ENCODE data around the gene EXOG.

DNA sequence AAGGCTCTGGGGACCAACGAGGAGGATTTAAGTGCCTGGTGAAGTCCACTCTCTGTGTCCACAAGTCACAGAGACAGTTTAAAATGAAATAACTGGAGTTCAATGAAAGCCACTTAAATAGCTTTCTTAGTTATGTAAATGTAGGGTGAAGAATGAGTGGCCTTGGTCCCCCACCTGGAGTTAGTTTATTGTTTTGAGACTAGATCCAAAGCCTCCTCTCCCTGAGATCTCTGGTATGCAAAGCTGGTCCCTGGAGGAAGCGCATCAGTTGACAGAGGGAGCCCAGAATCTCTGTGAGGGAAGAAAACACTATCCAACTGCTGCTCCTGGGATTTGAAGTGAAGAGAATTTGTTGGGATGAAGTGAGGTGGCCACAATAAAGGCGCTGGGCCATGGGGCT, 40.5 kb downstream of the EXOG start:
- TF ChIP-seq, protein P1, sequence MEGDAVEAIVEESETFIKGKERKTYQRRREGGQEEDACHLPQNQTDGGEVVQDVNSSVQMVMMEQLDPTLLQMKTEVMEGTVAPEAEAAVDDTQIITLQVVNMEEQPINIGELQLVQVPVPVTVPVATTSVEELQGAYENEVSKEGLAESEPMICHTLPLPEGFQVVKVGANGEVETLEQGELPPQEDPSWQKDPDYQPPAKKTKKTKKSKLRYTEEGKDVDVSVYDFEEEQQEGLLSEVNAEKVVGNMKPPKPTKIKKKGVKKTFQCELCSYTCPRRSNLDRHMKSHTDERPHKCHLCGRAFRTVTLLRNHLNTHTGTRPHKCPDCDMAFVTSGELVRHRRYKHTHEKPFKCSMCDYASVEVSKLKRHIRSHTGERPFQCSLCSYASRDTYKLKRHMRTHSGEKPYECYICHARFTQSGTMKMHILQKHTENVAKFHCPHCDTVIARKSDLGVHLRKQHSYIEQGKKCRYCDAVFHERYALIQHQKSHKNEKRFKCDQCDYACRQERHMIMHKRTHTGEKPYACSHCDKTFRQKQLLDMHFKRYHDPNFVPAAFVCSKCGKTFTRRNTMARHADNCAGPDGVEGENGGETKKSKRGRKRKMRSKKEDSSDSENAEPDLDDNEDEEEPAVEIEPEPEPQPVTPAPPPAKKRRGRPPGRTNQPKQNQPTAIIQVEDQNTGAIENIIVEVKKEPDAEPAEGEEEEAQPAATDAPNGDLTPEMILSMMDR (conservative IDR thresholded peaks at IDR 0.05 in 1 of 2, IDR thresholded peaks at IDR 0.05 in 1 of 2; ENCODE audit: low read depth in 1 of 2, low read length in 2 of 2), result no peak
- no peak for TF ChIP-seq EZH2 (IDR thresholded peaks at IDR 0.05; ENCODE audit: low read length, missing control alignments)

All from fibroblast of lung (primary cell).